Activated CD8-positive, alpha-beta memory T cell treated with anti-CD3 and anti-CD28 coated beads for 36 hours (primary cell): Measurements from ENCODE around the gene ATG16L1. TPM values are rescaled to one million over a fixed set of nuclear protein-coding genes. Genes with fewer than 3 reads are reported as not detected.

Experiments
- CTCF ChIA-PET: fragments of 350-600 bp; sonication (Branson Sonifier 250); formaldehyde crosslinking; loops from one replicate; lab custom pipeline; 2021; ENCODE audit warnings: antibody characterized with exemption; lab: Charles Lee
- POLR2A ChIA-PET: fragments of 350-600 bp; sonication (Branson Sonifier 250); formaldehyde crosslinking; loops from one replicate; lab custom pipeline; 2021; ENCODE audit warnings: antibody characterized with exemption; lab: Charles Lee
- total RNA-seq, 2 experiments: library from RNA; stranded (reverse); gene quantifications; one replicate each; pipeline ENCODE4 v1.2.3, GENCODE V29; 2021

The ATG16L1 gene
- total RNA-seq, 2 experiments from 2014 or later = 29.0 to 29.2 TPM

DNA sequence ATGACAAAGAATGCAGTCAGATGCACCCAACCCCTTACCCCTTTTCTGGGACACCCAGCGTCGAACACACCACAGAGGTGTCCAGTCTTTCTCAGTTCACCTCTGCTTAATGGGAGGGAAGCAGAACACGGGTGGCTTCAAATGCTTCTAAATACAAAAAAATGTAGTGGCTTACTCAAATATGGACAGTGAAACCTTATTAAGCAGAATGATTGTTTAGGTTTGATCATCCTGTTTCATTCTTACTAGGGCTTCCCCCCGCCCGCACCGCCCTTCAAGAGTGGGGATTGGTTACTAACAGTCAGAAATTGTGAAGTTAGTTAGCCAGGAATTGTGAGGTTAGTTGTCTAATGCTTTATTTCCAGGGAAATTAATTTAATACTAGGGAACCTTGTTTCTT lies 21.6 kb downstream of the ATG16L1 start:
- POLR2A ChIA-PET = interaction anchor here (0.5 kb wide), 1 partner anchor 77 kb away, joined by 4 read pairs; no protein-coding TSS in a partner anchor

DNA sequence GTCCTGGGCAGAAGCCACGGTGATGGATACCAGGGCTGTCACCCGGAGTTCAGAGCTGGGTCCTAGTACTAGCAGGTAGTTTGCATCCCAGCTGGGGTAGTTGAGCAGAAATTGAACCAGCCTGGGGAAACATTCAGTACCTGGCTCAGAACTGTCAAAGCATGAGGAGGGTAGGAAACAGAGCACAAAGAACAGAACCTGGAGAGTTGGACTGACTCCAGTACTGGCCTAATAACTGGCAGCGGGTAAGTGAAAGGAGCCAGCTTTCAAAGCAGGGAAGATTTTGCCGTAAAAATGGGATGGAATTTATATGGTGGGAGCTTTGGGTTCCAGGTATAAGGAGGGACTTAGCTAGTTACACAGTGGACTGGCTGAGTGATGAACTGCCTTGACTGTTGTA lies 23.8 kb downstream of the ATG16L1 start:
- ChIA-PET CTCF (interaction anchor here (1.4 to 1.6 kb wide), 2 partner anchors 12 to 221 kb away, joined by 3 to 5 read pairs; no protein-coding TSS in a partner anchor), POLR2A (no interaction called here)

More for the DNA sequence above, 21.6 kb downstream of the ATG16L1 start:
- CTCF ChIA-PET = interaction anchor here (1.4 kb wide), 1 partner anchor 78 kb away, joined by 3 read pairs; no protein-coding TSS in a partner anchor

DNA sequence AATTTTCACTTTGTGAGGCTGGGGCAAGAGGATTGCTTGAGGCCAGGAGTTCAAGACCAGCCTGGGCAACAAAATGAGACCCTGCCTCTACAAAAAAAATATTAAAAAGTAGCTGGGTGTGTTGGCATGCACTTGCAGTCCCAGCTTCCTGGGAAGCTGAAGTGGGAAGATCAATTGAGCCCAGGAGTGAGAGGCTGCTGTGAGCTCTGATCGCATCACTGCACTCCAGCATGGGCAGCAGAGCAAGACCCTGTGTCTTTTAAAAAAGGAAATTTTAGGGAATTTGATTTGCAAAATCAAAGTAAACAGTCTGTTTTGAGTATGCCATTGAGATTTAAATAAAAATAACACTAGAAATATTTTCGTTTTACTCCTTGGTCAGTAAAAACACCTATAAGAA lies 27.4 kb downstream of the ATG16L1 start:
- ChIA-PET POLR2A (no interaction called here), CTCF (no interaction called here)

DNA sequence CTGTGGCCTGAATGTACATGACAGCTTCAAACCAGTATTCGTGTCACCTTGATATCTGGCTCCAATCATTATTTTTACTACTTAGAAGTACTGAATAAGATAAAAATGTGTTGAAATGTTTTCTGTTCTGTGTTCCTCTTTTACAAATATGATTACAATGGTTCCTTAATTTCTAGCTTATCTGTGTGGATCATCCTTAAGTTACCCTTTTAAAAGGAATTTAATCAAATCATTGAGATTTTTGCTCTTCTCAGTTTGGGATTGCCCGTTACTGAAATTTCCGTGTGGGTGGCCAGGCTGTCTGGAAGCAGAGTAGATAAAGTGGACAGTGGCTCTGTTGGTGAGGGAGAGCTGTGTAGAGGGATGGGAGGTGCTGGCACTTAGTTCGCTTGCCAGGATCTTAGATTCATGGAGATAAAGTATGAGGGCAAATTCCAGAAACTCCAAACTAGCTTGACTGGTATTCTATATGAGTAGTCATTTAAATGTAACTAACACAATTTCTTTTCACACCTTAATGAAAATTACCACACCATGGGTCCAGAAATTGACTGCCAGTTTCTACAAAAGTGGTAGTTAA lies 28.7 kb downstream of the ATG16L1 start:
- ChIA-PET CTCF (no interaction called here), POLR2A (no interaction called here)

DNA sequence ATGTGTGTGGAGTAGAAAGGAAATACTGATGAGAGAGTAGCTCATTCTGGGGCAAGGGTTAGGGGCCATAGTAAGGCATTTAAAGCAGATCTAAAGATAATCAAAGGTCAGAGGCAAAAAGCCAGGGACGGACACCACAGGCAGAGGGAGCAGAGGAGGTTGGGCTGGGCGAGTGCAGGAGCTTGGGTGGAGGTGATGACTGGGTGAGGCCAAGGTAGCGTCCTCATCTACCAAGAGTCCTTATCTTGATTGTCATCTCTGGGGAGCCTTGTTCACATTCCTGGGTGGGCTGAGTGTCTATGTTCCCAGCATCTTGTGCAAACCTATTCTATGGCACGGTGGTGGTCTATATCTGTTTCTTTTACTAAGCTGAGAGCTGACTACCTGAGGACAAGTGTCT lies 30.1 kb downstream of the ATG16L1 start:
- ChIA-PET POLR2A (no interaction called here), CTCF (no interaction called here)

DNA sequence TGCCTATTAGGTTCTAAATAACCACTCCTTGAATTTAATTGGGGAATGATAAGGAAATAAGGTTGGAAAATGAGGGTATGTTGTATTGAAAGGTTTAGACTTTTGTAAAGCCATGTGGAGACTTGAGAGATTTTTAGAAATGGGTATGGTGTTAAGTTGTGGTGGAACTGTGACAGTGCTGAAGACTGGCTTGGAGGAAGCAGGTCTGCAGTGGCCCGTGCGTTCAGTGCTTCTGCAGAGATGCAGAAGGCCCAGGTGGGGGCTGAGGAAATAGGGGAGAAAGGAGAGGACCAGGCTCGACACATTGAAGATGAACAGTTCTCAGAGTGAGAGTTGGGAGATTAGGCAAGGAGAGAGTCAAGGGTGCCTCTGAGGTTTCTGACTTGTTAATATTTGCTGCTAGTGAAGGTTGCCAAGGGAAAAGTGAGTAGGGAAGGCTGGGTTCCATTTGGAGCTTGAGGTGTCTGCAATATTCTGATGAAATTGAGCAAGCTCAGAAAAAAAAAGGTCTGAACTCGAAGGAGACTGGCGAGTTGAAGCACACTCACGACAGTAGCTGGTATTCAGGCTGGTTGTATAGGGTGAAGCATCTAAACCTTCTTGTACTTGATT lies 30.6 kb downstream of the ATG16L1 start:
- ChIA-PET CTCF (no interaction called here), POLR2A (no interaction called here)

DNA sequence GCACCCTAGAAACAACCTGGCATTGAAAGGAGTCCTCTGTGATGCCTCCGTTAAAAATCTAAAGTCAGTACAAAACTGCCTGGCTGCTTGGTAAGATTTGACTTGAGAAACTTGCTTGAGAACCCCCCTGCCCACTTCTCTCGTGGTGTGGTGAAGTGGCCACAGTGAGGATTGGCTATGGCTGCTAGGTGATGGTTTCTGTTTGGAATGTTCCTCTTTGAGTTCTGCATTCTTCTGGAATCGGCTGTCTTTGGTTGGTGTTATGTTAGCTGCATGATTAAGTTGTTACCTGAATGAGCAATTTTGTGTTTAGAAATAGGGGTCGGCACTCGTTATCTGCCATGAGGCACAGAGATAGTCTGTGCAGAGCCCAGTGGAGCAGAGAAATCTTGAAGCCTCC lies 34.4 kb downstream of the ATG16L1 start:
- POLR2A ChIA-PET = no interaction called here
- CTCF ChIA-PET = no interaction called here

DNA sequence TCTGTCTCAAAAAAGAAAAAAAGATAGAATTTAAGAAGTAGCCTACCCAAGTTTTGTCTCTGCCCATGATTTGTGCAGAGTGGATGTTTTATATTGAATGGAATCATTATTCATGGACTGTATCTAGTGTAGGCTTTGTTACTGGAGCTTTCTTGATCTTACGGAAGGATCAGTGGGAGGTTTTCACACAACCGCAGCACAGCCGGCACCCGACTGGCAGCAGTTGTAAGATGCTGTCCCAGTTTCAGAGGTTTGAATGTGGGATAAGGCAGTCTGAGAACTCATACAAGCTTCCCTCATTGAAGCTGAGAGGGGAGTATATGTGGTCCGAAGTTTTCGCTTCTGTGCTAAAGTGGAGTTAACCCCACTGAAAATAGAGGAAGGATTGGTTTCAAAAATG lies 36.4 kb downstream of the ATG16L1 start:
- ChIA-PET CTCF (interaction anchor here (1.4 kb wide), 1 partner anchor 12 kb away, joined by 3 read pairs; no protein-coding TSS in a partner anchor), POLR2A (no interaction called here)

DNA sequence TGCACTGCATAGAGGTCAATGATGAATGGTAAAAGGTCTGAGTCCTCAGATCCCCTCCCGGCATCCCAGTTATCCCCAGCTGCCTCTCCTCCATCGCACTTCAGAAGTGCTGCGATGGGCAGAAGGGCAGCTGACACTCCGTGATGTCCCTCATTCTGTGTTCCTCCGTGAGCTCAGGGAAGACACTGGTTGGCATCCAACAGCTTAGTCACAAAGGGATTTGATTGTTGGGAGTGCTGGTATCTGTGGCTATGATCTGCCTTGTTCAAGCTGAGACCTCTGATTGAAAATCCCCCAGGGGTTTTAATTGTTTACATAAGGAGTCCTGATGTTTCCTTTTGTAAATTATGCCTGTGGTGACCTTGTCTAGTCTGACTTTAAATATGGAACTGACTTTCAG lies 37.2 kb downstream of the ATG16L1 start:
- ChIA-PET CTCF (no interaction called here), POLR2A (no interaction called here)

DNA sequence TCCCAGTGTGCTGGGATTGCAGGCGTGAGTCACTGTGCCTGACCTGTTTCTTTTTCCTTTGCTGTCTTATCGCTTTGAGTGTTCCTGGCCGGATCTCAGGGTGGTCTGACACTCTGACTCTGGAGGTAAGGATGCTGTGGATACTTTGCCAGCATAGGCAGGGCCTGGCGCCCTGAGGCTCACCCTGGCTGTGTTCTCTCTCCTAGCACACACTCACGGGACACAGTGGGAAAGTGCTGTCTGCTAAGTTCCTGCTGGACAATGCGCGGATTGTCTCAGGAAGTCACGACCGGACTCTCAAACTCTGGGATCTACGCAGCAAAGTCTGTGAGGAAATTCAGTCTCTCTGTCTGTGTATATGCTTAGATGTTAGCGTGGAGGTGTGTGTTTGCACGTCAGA lies 38.2 kb downstream of the ATG16L1 start:
- POLR2A ChIA-PET = no interaction called here
- CTCF ChIA-PET = no interaction called here

DNA sequence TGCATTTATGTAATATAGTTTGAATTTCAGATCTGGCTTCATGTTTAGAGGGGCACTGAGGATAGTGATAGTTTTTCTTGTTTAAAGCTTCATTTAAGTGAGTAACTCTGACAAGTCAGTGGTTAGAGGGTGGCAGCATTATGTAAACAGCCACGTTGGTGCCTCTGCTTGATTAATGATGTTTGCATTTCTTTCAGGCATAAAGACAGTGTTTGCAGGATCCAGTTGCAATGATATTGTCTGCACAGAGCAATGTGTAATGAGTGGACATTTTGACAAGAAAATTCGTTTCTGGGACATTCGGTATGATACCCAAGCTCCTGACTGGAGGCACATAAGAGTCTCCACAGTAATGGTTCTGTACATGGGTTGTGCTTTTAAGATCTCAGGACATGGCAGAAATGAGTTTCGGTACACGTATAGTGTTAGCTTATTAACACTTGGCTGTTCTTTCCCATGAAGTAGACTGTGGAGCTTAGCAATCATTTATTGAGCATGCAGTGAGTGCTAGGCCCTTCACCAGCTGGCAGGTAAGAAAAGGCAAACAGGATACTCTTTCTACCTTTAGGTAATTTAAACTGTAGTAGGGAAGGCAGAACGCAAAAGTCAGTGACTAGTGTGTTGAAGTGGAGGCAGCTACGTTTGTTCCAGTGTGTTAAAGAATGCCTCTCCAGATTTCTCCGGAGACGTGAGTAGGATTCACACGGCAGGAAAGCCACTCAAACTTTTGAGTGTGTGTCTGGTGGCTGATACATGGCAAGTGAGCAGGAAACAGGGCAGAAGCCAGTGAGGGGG lies 38.8 kb downstream of the ATG16L1 start:
- CTCF ChIA-PET = no interaction called here
- POLR2A ChIA-PET = no interaction called here

DNA sequence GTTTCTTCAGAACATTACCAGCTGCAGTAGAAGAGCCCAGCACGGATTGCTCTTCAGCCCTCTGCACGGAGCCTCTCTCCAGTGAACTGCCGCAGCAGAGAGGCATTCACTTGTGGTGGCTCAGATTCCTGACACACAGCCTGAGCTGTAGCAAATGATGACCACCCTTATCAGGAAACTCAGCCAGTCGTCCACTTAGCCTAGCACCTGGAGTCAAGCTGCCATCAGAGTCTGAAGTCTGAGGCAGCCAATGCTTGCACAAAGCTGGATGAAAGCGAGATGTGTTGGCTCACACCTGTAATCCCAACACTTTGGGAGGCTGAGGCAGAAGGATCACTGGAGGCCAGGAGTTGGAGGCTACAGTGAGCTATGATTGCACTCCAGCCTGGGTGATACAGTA lies 44.4 kb downstream of the ATG16L1 start:
- POLR2A ChIA-PET = interaction anchor here (0.6 kb wide), 2 partner anchors 18 to 73 kb away, joined by 3 to 4 read pairs; no protein-coding TSS in a partner anchor
- CTCF ChIA-PET = no interaction called here

DNA sequence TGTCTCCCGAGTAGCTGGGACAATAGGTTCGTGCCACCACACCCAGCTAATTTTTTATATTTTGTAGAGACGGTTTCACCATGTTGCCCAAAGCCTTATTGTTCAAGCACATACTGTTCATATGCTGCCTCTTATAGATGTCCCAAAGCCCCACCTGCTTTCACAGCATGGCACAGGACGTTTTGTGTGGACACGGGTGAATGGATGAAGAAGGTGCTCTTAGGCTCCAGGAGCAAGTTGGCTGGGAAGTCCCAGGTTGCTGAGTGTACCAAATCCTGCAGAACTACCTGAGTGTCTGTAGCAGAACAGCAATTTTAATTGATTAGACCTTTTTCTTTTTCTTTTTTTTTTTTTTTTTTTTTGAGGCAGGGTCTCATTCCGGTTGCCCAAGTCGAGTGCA lies 45.6 kb downstream of the ATG16L1 start:
- CTCF ChIA-PET = no interaction called here

DNA sequence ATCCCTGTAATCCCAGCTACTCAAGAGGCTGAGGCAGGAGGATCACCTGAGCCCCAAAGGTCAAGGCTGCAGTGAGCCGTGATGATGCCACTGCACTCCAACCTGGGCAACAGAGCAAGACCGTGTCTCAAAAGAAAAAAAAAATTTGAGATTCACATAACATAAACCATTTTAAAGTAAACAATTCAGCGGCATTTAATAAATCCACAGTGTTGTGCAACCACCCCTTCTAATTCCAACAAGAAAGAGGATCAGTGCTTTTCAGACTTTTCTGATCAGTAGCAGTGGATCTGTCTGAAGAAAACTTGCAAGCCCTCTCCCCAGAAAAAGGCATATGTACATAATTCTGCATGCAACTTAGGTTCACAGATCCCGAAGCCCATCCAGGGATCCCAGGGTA lies 48.9 kb downstream of the ATG16L1 start:
- ChIA-PET CTCF (no interaction called here), POLR2A (no interaction called here)

More for the DNA sequence above, 45.6 kb downstream of the ATG16L1 start:
- POLR2A ChIA-PET = no interaction called here

DNA sequence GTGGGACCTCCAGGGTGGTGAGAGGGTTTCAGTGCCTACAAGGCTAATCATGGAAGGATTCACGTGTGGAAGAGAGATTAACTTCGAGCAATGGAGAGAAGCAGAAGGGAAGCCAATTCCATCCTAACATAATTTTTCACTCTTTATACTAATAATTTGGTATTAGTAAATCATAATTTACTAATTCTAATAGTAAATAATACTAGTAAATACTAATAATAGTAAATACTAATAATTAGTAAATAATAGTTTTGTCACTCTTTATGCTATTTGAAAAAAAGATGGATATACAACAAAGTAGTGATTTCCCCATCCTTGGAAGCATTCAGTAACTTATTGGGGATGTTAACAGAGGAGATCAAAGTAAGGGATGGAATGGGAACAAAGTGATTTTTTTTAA lies 49.8 kb downstream of the ATG16L1 start:
- ChIA-PET CTCF (no interaction called here), POLR2A (no interaction called here)

DNA sequence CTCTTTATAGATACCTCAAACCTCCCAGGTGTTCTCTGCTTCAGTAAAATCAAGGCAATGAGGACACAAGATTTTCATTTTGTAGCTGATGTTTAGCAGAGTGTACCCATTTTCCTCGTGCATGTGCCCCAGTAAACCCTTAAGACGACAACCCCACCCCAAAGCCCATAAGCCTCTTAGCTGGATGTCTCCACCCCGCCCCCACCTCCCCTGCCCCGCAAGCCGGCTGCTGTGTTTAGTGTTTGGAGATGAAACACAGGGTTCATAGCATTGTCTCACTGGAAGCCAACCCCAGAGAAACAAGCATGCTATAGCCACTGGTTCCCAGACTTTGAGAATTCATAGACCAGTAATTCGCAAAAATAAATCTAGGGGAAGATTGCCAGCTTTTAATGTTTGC lies 50.3 kb downstream of the ATG16L1 start:
- POLR2A ChIA-PET = no interaction called here
- CTCF ChIA-PET = no interaction called here

DNA sequence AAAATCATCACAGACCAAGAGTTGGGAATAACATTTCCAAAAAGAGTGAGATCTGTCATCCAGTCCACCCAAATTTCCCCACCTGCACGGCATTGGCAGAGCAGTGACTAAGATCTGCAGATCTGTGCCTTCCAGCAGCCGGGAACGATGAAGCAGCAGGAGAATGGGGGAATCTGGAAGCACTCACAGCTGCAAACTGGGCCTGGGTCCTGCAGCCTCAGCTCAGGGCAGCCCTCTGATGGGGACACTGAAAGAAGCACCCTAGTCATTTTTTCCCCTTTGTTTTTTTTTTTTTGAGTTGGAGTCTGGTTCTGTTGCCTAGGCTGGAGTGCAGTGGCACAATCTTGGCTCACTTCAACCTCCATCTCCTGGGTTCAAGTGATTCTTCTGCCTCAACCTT lies 51.8 kb downstream of the ATG16L1 start:
- POLR2A ChIA-PET = no interaction called here
- CTCF ChIA-PET = interaction anchor here (0.6 kb wide), 1 partner anchor 30 kb away, joined by 3 read pairs; no protein-coding TSS in a partner anchor

DNA sequence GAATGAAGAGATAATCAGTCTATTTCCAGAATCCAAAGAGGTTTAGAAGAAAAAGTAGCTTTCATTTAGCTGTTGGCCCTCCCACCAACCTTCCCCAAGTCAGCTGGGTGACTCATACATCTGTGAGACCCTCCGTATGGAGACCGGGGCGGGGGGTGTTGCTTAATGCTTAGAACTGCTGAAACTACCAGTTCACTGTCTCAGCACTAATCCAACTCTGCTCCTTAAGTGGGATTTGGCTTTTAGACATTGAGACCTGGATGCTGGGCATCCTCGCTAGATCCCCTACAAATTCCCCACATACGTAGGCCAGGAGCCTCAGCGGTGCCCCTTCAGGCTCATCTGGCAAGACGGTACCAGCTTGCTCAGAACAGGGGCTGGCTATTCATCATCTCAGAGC lies 56.1 kb downstream of the ATG16L1 start, which contains the start of gene SAG:
Gene SAG (plus strand): TSS at position 252 of the 400 bp plus-strand sequence. CDS start 1,374 bp downstream, outside the sequence.
- ChIA-PET CTCF (no interaction called here), POLR2A (no interaction called here)

DNA sequence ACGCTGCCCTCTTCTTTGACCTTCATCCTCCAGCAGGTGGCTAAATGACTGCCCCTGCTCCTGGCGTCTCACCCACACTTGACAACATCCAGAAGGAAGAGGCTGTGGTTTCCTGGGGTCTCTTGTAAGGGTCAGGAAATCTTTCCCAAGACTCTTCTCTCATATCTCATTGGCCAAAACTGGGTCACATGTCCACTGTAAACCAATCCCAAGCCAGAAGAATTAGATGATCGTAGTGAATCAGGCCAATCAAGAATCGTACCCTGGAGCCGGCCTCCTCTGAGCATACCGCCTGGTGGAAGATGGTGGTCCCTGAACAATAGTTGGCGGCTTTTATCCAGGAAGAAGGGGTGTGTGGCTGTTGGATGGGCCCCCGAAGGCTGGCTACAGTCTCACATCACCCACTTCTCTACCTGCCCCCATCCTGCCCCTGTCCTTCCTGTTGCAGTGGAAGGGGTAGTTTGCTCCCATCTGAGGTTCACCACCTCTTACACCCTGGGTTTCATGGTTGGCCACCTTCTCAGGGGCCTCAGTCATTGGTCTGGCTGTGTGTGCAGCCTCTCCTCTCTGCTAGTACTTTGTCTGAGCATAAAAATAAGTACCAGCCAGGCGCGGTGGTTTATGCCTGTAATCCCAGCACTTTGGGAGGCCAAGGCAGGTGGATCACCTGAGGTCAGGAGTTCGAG lies 59.9 kb downstream of the ATG16L1 start:
- POLR2A ChIA-PET = no interaction called here

DNA sequence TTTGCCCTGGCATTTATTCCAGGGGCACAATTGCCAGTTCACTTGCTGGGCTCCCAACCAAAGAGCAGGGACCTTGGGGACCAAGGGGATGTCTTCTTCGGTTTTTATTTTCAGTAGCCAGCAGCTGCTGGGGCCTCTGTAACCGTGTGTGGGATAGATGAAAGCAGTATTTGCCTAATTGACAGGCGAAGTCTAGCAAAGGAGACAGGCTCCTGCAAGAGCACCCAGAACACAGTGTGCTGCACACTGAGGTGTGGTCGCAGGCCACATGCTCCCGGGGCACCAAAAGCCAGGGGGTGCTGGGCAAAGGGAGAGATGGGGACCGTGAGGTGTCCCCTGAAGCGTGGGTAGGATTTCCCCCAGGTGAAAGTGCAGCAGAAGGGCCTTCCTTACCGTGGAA lies 61.4 kb downstream of the ATG16L1 start:
- ChIA-PET POLR2A (no interaction called here), CTCF (no interaction called here)

More for the DNA sequence above, 59.9 kb downstream of the ATG16L1 start:
- CTCF ChIA-PET = no interaction called here
